ENCODE data around the gene PHB1. TPM values are rescaled to one million over a fixed set of nuclear protein-coding genes. Genes with fewer than 3 reads are reported as not detected.

PHB1 gene
- total RNA-seq, 2 donors from 2014 or later, result 227 to 263 TPM

GRCh38 chr17:49384951-49385350, 29.7 kb downstream of the PHB1 start:
- Mint-ChIP-seq H3K27ac (no peak overlapping the region), H3K9me3 (no peaks in the 10 kb centered on the region), H3K4me3 (no peak overlapping the region), H3K27me3 (ENCODE audit: insufficient read depth) (peaks cover 6% of the 10 kb centered on the region), H3K4me1 (peaks cover 31% of the 10 kb centered on the region), H3K36me3 (ENCODE audit: low read depth) (no peaks in the 10 kb centered on the region)
- DNase-seq, result no peak
- no peak overlapping the region for H3K4me3 ChIP-seq (ENCODE audit: low read length)
- no peaks in the 10 kb centered on the region for H3K36me3 ChIP-seq (ENCODE audit: control insufficient read depth, insufficient read depth, low read length)
- H3K9me3 ChIP-seq (ENCODE audit: control insufficient read depth, low read length), result no peaks in the 10 kb centered on the region
- 62 to 80% methylated on average over 1 to 2 of the region's 4 CpGs for WGBS, 2 experiments (ENCODE audit: insufficient coverage in 1 of 2, insufficient read length in 1 of 2)
- H3K27me3 ChIP-seq (ENCODE audit: control insufficient read depth, insufficient read depth, low read length, poor library complexity, severe bottlenecking), result no peaks in the 10 kb centered on the region
- no peak overlapping the region for H3K27ac ChIP-seq (ENCODE audit: low read depth, low read length)
- no peak for TF ChIP-seq CTCF (conservative IDR thresholded peaks at IDR 0.05)
- H3K4me1 ChIP-seq (ENCODE audit: control insufficient read depth, insufficient read depth, low read length), result peaks cover 5% of the 10 kb centered on the region
- H3K9ac ChIP-seq (ENCODE audit: extremely low read depth, low read length, poor library complexity, severe bottlenecking), result no peak overlapping the region

- H3K27ac ChIP-seq (ENCODE audit: low read depth, low read length), result no peak overlapping the region
These were observed 31.6 kb downstream of the PHB1 start for GRCh38 chr17:49383060-49383459.

GRCh38 chr17:49382556-49382955, 32.1 kb downstream of the PHB1 start:
- Histone ChIP-seq H3K9me3 (ENCODE audit: control insufficient read depth, low read length) (no peaks in the 10 kb centered on the region), H3K36me3 (ENCODE audit: control insufficient read depth, insufficient read depth, low read length) (no peaks in the 10 kb centered on the region), H3K27ac (ENCODE audit: low read depth, low read length) (no peak overlapping the region), H3K9ac (ENCODE audit: extremely low read depth, low read length, poor library complexity, severe bottlenecking) (no peak overlapping the region), H3K4me3 (ENCODE audit: low read length) (no peak overlapping the region), H3K4me1 (ENCODE audit: control insufficient read depth, insufficient read depth, low read length) (peaks cover 3% of the 10 kb centered on the region), H3K27me3 (ENCODE audit: control insufficient read depth, insufficient read depth, low read length, poor library complexity, severe bottlenecking) (no peaks in the 10 kb centered on the region)
- DNase-seq, result no peak
- H3K4me1 Mint-ChIP-seq, result peaks cover 25% of the 10 kb centered on the region
- 88 to 93% methylated on average over 3 to 7 of the region's 7 CpGs for WGBS, 2 experiments (ENCODE audit: insufficient coverage in 1 of 2, insufficient read length in 1 of 2)
- H3K9me3 Mint-ChIP-seq, result no peaks in the 10 kb centered on the region
- H3K27me3 Mint-ChIP-seq (ENCODE audit: insufficient read depth), result peaks cover 15% of the 10 kb centered on the region
- no peak overlapping the region for H3K27ac Mint-ChIP-seq
- TF ChIP-seq CTCF (conservative IDR thresholded peaks at IDR 0.05), result no peak
- no peaks in the 10 kb centered on the region for H3K36me3 Mint-ChIP-seq (ENCODE audit: low read depth)
- H3K4me3 Mint-ChIP-seq, result no peak overlapping the region

More at GRCh38 chr17:49383060-49383459, 31.6 kb downstream of the PHB1 start:
- H3K36me3 ChIP-seq (ENCODE audit: control insufficient read depth, insufficient read depth, low read length), result no peaks in the 10 kb centered on the region
- Mint-ChIP-seq H3K36me3 (ENCODE audit: low read depth) (no peaks in the 10 kb centered on the region), H3K4me3 (no peak overlapping the region), H3K4me1 (peaks cover 30% of the 10 kb centered on the region), H3K9me3 (no peaks in the 10 kb centered on the region), H3K27me3 (ENCODE audit: insufficient read depth) (peaks cover 15% of the 10 kb centered on the region), H3K27ac (no peak overlapping the region)
- 90% methylated on average over 8 to 10 of the region's 10 CpGs for WGBS, 2 experiments (ENCODE audit: insufficient coverage in 1 of 2, insufficient read length in 1 of 2)
- no peak for TF ChIP-seq CTCF (conservative IDR thresholded peaks at IDR 0.05)
- peaks cover 5% of the 10 kb centered on the region for H3K4me1 ChIP-seq (ENCODE audit: control insufficient read depth, insufficient read depth, low read length)
- H3K27me3 ChIP-seq (ENCODE audit: control insufficient read depth, insufficient read depth, low read length, poor library complexity, severe bottlenecking), result no peaks in the 10 kb centered on the region
- DNase-seq, result no peak
- no peak overlapping the region for H3K4me3 ChIP-seq (ENCODE audit: low read length)
- H3K9ac ChIP-seq (ENCODE audit: extremely low read depth, low read length, poor library complexity, severe bottlenecking), result no peak overlapping the region
- H3K9me3 ChIP-seq (ENCODE audit: control insufficient read depth, low read length), result no peaks in the 10 kb centered on the region

All from endodermal cell (in vitro differentiated cells).